Measurements from ENCODE around the gene NCK1.

The NCK1 gene

GRCh38 chr3:136988651-136989050, 126.6 kb downstream of the NCK1 start:
- no peak for DNase-seq (ENCODE audit: low spot score)

GRCh38 chr3:136989781-136990524, 127.9 kb downstream of the NCK1 start:
- no peak for DNase-seq (ENCODE audit: low spot score)

GRCh38 chr3:136990826-136991225, 128.8 kb downstream of the NCK1 start:
- no peak for DNase-seq (ENCODE audit: low spot score)

- DNase-seq (ENCODE audit: low spot score) = no peak
Measured at GRCh38 chr3:136992115-136992514, 130.1 kb downstream of the NCK1 start.

- peak; percentile 90 for DNase-seq (ENCODE audit: low spot score)
Measured at GRCh38 chr3:136994772-136995516, 132.9 kb downstream of the NCK1 start.

- no peak for DNase-seq (ENCODE audit: low spot score)
Measured at GRCh38 chr3:136995652-136996051, 133.6 kb downstream of the NCK1 start.

Data from AG08395 (cell line).